ENCODE results near the gene RGCC. TPM values are rescaled to one million over a fixed set of nuclear protein-coding genes. Genes with fewer than 3 reads are reported as not detected.

The RGCC gene
- total and polyA plus RNA-seq, 9 of the 15 experiments (the other 6 are each of a cell fraction or from before 2014, with no cell fraction given), result 0.51 to 10.4 (median 5.8) TPM

GRCh38 chr13:41463838-41464602, 6.7 kb downstream of the RGCC start (continued):
- TF ChIP-seq VEZF1 (CRISPR knock-in tag; IDR thresholded peaks at IDR 0.05), result peak; percentile 26; the same call in 1 of the 2 replicates
- no peak for TF ChIP-seq SNIP1 (IDR thresholded peaks at IDR 0.05; ENCODE audit: low read depth)
- TF ChIP-seq SRSF3 (IDR thresholded peaks at IDR 0.05; ENCODE audit: insufficient read depth, low read length), result no peak
- no peak for TF ChIP-seq PRDM10 (IDR thresholded peaks at IDR 0.05; ENCODE audit: partially characterized antibody)
- TF ChIP-seq PPARD (CRISPR knock-in tag; IDR thresholded peaks at IDR 0.05), result no peak
- no peak for TF ChIP-seq GTF2F1 (IDR thresholded peaks at IDR 0.05; ENCODE audit: low read depth, low read length)
- no peak for TF ChIP-seq ZFPM2 (CRISPR knock-in tag; IDR thresholded peaks at IDR 0.05)
- TF ChIP-seq MLLT1 (IDR thresholded peaks at IDR 0.05), result no peak
- TF ChIP-seq YY1 (IDR thresholded peaks at IDR 0.05; ENCODE audit: borderline replicate concordance in 1 of 3, control insufficient read depth in 1 of 3, extremely low read depth in 1 of 3, insufficient read depth in 3 of 3, insufficient read length in 1 of 3, insufficient replicate concordance in 2 of 3, low read depth in 1 of 3, low read length in 2 of 3), result no peak
- no peak for TF ChIP-seq TEAD2 (tag; IDR thresholded peaks at IDR 0.05)
- TF ChIP-seq MCM3 (IDR thresholded peaks at IDR 0.05), result no peak
- TF ChIP-seq SLC30A9 (CRISPR knock-in tag; IDR thresholded peaks at IDR 0.05), result no peak
- TF ChIP-seq PBX2 (CRISPR knock-in tag; IDR thresholded peaks at IDR 0.05; ENCODE audit: low read depth), result no peak
- TF ChIP-seq PBX2 (tag; conservative IDR thresholded peaks at IDR 0.05; ENCODE audit: low read depth), result no peak
- no peak for TF ChIP-seq PKNOX1 (IDR thresholded peaks at IDR 0.05)
- TF ChIP-seq GABPA (tag; conservative IDR thresholded peaks at IDR 0.05; ENCODE audit: low read depth), result no peak
- TF ChIP-seq POLR2A (conservative IDR thresholded peaks at IDR 0.05), result no peak

All from K562 (cell line).